SU-DHL-6 (cell line): ENCODE data around the gene TP53I13.

Source experiments
- EZH2phosphoT487 ChIP-seq: fragments of 200-600 bp; sonication (generic), shearing (Covaris generic); conservative IDR thresholded peaks from 2 replicates; pipeline ENCODE4 v1.6.1; 2018; ENCODE audit warnings: mild to moderate bottlenecking, antibody characterized with exemption, low read length, moderate library complexity, mixed read lengths
- TF ChIP-seq, protein P1 (sequence below): fragments of 200-600 bp; sonication (generic); IDR thresholded peaks from one replicate; pipeline ENCODE4 v1.5.1; 2017; ENCODE audit warnings: antibody characterized with exemption, mild to moderate bottlenecking, low read length, moderate library complexity; ENCODE audit not compliant: insufficient read depth, poor library complexity, severe bottlenecking

DNA sequence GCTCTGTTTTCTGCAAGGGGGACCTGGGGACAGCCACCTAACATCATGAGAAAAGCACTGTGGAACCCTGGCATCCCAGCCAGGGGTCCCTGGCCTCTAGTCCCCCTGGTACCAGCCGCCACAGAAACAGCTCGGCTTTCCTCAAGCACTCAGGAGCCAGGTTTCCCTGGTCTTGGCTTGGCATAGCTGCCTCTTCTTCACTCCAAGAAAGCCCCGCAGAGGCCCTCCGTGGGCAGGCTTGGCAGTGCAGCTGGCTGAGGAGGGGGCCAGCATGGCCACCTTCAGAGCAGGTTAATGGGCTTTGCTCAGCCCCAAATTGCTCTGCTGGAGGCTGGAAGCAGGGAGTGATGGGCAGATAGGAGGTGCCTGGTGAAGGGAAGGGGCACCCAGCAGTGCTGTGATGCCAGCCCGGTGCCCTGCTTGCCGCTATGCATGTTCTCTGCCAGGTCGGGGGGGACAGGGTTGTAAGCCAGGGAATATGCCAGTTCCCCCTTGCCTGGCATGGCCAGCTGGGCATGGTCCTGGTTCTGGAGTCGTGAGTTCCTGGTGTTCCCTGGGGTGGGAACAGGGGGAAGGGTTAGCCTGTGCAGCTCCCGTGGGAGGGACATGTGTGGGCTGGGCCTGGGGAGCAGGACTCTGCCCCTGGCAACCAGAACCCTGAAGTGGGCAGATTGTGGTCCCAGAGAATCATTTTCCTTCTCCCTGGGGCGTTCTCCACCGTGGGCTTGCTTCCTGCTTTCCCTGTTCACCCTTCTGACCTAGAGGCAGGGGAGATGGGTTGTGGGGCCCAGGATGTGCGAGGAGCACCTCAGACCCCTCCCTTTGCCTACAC lies 27.7 kb downstream of the TP53I13 start:
- TF ChIP-seq, protein P1, sequence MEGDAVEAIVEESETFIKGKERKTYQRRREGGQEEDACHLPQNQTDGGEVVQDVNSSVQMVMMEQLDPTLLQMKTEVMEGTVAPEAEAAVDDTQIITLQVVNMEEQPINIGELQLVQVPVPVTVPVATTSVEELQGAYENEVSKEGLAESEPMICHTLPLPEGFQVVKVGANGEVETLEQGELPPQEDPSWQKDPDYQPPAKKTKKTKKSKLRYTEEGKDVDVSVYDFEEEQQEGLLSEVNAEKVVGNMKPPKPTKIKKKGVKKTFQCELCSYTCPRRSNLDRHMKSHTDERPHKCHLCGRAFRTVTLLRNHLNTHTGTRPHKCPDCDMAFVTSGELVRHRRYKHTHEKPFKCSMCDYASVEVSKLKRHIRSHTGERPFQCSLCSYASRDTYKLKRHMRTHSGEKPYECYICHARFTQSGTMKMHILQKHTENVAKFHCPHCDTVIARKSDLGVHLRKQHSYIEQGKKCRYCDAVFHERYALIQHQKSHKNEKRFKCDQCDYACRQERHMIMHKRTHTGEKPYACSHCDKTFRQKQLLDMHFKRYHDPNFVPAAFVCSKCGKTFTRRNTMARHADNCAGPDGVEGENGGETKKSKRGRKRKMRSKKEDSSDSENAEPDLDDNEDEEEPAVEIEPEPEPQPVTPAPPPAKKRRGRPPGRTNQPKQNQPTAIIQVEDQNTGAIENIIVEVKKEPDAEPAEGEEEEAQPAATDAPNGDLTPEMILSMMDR, result no peak
- no peak for TF ChIP-seq EZH2phosphoT487
